GM12872 (cell line): ENCODE measurements around the gene SCYL1.

Source experiments
- TF ChIP-seq, protein P1 (sequence below): IDR thresholded peaks from 3 replicates; pipeline ENCODE4 v1.5.1; 2011; ENCODE audit warnings: low read depth, mild to moderate bottlenecking, low read length, moderate library complexity; ENCODE audit not compliant: insufficient read depth

Gene SCYL1

DNA sequence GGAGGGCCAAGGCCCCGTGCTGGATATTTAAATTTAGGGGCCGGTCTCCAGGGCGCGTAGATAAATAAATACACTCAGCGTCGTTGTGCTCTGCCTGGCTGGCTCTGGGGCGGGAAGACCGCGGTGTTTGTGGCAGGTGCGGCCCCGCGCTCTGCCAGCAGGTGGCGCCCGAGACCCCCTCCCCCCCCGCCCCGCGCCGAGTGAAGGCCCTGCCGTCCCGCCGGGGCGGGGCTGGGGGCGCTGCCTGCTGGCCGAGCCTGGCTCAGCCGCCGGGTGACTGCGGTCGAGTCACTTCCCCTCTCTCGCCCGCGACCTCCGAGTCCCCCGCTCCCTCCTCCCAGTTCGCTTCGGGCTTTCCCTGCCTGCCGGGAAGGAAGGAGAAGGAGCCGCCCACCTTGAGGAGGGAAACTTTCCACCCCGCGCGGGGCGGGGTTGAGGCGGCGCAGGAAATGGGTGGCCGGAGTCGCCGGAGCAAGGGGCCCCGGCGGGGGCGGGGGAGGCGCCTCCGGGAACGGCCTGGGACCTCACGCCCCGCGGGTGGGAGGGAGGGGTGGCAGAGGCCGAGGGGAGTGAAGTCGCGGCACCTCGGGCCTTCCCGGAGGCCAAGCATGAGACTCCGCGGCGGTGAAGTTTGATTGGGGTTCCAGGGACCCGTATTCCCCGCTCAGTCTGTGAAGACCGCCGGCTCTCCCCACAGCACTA lies 49.4 kb downstream of the SCYL1 start:
- TF ChIP-seq, protein P1, sequence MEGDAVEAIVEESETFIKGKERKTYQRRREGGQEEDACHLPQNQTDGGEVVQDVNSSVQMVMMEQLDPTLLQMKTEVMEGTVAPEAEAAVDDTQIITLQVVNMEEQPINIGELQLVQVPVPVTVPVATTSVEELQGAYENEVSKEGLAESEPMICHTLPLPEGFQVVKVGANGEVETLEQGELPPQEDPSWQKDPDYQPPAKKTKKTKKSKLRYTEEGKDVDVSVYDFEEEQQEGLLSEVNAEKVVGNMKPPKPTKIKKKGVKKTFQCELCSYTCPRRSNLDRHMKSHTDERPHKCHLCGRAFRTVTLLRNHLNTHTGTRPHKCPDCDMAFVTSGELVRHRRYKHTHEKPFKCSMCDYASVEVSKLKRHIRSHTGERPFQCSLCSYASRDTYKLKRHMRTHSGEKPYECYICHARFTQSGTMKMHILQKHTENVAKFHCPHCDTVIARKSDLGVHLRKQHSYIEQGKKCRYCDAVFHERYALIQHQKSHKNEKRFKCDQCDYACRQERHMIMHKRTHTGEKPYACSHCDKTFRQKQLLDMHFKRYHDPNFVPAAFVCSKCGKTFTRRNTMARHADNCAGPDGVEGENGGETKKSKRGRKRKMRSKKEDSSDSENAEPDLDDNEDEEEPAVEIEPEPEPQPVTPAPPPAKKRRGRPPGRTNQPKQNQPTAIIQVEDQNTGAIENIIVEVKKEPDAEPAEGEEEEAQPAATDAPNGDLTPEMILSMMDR, result peak; percentile 74

DNA sequence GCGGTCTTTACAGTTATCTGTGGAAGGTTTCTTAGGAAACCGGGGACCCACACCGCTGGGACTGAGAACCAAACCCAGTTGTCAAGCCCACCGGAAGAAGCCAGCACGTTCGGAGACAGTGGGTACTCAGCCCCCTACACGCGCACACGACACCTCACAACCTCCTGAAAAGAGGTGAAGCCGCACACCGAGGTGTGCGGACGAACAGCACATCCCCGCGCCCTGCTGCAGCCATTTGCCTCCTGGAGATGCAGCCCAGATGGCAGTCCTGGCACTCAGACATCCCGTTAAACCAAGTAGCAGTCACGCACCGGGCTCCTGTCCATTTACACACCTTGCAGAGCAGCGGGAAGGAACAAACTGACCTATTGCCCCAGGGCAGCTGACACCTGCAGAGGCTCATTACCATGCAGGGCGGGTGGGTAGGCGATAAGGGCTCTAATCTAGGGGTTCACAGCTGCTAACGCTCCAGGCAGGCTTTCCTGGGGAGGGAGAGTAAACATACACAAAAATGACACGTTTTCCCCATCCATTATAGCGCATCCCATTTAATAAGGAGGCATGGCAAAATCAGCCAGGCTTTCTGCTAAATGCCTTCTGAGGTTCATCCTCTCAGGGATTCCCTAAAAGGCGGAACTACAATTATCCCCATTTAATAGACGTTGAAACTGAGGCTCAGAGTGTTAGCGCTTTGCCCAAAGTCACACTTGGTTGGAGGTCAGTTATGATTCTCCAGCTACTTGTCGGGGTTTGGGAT lies 50.1 kb downstream of the SCYL1 start:
- TF ChIP-seq, protein P1, result no peak

DNA sequence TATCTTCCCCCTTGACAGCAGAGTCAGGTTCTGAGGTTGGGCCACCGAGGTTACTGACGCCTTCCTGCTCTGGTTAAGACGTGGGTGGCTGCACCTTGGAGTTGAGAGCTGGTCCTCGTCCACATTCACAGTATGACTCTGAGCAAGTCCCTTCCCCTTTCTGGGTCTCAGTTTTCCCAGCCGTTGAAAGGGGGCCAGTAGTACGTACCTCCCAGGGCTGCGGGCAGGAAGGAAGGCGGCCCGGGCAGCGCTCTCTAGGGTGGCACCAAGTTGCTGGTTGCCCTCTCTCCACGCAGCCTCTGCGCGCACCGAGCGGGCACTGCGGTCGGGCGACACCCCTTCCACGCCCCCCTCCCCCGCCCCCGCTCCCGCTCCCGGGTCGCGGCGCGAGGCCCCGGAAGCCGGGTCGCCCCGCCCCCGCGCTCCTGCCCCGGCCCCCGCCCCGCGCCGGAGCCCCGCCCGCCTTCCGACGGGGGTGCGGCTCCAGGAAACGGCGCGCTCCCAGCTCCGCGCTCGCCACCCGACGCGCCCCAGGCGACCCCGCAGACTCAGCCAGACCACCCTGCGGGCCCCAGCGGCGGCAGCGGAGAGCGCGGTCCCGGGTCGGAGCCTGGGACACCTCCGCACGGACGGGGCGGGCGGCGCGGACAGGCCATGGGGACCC lies 50.8 kb downstream of the SCYL1 start, which contains the start of gene EHBP1L1:
Gene EHBP1L1 (plus strand): TSS at position 486 of the 664 bp plus-strand sequence. CDS start 250 bp downstream, outside the sequence.
- TF ChIP-seq, protein P1, result no peak

DNA sequence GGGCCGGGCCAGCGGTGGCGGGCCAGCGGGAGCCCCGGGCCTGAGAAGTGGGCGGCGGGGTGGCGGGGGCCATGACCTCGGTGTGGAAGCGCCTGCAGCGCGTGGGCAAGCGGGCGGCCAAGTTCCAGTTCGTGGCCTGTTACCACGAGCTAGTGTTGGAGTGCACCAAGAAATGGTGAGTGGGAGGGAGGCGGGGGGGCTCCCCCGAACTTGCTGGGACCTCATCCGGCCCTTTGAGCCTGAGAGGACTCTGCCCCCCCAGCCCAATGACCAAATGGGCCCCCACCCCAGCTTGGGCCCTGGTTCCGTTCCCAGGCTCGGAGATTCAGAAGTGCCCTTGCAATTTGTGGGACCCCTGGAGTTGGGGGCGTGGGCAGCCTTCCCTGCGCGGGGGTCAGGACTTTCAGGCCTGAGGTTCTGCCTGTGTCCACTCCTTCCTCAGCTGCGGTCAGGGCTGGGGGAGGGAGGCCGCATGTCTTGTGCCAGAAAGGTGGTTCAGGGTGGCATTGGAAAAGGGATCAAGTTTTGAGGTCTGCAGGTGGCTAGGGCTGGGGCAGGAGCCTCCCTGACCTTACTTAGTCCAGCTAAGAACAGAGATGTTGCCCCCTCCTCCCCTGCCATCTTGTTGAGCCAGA lies 51.5 kb downstream of the SCYL1 start:
- TF ChIP-seq, protein P1, result no peak

DNA sequence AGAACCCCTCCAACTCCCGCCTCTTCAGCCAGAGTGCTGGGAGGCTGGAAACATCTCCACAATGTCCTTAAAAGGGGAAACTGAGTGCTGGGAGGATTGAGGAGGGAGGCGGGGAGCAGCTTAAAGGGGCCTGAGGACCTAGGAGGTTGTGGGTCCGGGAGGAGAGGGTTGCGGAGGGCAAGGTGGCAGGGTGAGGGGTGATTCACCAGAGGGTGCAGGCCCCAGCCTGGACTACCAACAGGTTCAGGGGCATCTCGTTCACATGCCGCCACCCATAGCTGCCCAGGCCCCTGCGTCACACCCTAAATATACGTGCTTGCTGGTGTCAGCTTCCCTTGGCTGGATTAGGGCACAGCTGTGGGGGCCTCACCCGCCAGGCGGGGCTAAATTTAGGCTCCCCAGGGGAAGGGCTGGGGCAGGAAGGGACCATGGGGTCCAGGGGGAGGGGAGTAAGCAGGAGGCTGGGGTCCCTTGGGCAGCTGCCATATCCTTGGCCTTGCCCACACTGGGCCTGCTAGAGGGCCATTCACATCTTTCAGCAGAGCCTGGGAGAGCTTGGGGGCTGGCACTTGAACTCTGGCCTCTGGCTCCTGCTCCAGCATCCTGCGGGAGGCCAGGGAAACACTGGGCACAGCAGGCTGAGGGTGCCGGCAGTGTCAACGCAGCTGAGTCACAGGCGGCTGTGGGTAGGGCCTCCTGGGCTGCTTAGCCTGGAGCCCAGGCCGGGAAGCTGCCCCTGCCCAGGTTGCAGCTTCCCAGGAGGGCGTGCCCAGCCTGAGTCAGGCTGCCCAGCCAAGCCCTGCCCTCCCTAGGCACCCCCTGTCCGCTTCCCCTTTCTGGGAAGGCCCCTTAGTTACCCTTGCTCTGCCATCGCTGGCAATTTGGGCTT lies 52.2 kb downstream of the SCYL1 start:
- TF ChIP-seq, protein P1, result no peak

DNA sequence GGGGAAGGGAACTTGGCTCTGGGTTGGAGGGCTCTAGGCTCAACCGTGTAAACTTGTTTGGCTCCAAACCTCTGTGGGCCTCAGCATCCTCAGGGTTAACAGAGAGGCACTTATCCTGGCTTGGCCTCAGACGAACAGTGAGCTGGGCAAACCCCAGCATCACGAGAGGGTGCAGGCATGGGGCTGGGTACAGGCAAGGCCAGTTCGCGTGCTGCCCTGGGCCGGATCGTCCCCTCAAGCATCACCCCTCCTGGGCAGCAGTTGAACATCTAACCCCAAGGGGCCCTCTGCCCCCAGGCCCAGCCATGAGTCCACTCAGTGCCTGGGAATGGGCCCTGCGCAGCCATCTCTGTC lies 52.9 kb downstream of the SCYL1 start:
- TF ChIP-seq, protein P1, result no peak
